ENCODE results near the gene C20orf96.

DNA sequence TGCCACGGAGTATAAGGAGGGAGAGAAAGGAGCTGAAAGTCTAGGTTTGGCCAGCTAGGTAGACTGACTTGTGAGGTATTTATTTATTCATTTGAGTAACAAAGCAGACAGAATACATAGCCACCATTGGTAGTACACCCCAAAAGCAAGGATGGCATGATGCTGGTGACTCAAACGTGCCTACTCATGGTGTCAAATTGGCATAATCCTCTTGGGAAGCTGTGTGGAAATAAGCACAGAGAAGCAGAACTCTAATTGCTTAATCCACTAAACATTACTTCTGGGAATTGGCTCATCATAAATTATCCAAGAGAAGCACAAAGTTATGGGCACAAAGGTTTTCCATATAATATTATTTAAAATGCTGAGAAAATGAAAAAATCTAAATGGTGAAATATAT is 30.6 kb downstream of the C20orf96 start:
- TF ChIP-seq, protein P1, sequence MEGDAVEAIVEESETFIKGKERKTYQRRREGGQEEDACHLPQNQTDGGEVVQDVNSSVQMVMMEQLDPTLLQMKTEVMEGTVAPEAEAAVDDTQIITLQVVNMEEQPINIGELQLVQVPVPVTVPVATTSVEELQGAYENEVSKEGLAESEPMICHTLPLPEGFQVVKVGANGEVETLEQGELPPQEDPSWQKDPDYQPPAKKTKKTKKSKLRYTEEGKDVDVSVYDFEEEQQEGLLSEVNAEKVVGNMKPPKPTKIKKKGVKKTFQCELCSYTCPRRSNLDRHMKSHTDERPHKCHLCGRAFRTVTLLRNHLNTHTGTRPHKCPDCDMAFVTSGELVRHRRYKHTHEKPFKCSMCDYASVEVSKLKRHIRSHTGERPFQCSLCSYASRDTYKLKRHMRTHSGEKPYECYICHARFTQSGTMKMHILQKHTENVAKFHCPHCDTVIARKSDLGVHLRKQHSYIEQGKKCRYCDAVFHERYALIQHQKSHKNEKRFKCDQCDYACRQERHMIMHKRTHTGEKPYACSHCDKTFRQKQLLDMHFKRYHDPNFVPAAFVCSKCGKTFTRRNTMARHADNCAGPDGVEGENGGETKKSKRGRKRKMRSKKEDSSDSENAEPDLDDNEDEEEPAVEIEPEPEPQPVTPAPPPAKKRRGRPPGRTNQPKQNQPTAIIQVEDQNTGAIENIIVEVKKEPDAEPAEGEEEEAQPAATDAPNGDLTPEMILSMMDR (IDR thresholded peaks at IDR 0.05; ENCODE audit: low read depth, low read length): no peak
- TF ChIP-seq POLR2A (IDR thresholded peaks at IDR 0.05; ENCODE audit: extremely low read depth, insufficient read length): no peak
